Measurements from ENCODE around the gene ZC3H10. TPM values are rescaled to one million over a fixed set of nuclear protein-coding genes. Genes with fewer than 3 reads are reported as not detected.

ZC3H10 gene
- total RNA-seq, 1 donor from 2014 or later, result 1.8 TPM

- no peak for DNase-seq (ENCODE audit: low read depth)
- H3K4me3 ChIP-seq (ENCODE audit: low read depth, low read length), result no peak overlapping the region
- TF ChIP-seq, protein P1, sequence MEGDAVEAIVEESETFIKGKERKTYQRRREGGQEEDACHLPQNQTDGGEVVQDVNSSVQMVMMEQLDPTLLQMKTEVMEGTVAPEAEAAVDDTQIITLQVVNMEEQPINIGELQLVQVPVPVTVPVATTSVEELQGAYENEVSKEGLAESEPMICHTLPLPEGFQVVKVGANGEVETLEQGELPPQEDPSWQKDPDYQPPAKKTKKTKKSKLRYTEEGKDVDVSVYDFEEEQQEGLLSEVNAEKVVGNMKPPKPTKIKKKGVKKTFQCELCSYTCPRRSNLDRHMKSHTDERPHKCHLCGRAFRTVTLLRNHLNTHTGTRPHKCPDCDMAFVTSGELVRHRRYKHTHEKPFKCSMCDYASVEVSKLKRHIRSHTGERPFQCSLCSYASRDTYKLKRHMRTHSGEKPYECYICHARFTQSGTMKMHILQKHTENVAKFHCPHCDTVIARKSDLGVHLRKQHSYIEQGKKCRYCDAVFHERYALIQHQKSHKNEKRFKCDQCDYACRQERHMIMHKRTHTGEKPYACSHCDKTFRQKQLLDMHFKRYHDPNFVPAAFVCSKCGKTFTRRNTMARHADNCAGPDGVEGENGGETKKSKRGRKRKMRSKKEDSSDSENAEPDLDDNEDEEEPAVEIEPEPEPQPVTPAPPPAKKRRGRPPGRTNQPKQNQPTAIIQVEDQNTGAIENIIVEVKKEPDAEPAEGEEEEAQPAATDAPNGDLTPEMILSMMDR (conservative IDR thresholded peaks at IDR 0.05; ENCODE audit: low read depth, low read length), result no peak
These were observed 16.8 kb downstream of the ZC3H10 start for GRCh38 chr12:56134897-56135296.

GRCh38 chr12:56137853-56138571, 19.9 kb downstream of the ZC3H10 start:
- no peak for DNase-seq (ENCODE audit: low read depth)
- TF ChIP-seq, protein P1 (conservative IDR thresholded peaks at IDR 0.05; ENCODE audit: low read depth, low read length), result no peak
- H3K4me3 ChIP-seq (ENCODE audit: low read depth, low read length), result no peak overlapping the region

- no peak for DNase-seq (ENCODE audit: low read depth)
- TF ChIP-seq, protein P1 (conservative IDR thresholded peaks at IDR 0.05; ENCODE audit: low read depth, low read length), result no peak
- no peak overlapping the region for H3K4me3 ChIP-seq (ENCODE audit: low read depth, low read length)
These were observed 24.1 kb downstream of the ZC3H10 start for GRCh38 chr12:56141946-56142784.

DNA sequence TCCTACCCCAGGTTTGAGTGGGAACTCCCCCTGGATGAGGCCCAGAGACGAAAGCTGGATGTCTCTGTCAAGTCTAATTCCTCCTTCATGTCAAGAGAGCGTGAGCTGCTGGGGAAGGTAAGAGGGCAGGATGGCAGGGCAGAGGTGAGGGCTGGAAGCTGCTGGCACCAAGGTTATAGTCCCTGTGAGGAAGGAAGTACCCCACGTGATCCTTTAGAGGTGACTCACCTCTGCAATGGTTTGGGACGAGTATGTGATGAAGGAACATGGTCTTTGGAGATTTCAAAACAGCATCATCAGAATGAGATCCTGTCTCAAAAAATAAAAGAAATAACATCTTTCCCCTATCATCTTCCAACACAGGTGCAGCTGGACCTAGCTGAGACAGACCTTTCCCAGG, 25.2 kb downstream of the ZC3H10 start:
- H3K4me3 ChIP-seq (ENCODE audit: low read depth, low read length), result no peak overlapping the region
- TF ChIP-seq, protein P1 (conservative IDR thresholded peaks at IDR 0.05; ENCODE audit: low read depth, low read length), result no peak
- no peak for DNase-seq (ENCODE audit: low read depth)

DNA sequence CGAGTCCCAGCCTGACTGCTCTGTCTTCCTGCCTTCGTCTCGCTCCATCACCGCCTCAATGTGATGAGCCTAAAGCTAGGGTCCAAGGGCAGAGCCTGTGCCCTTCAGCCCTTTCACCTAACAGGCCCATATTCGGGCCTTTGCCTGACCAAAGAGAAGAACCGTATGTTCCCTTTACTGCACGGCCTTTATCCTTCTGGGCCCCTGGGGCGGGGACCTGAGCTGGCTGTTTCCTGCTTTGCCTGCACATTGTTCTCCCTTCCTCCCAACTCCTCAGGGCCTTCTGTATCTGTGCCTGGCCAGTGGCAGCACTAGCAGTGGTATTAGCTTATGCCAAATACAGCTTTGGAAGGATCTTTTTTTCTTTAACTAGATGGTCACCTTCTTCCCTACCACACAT, 25.8 kb downstream of the ZC3H10 start:
- DNase-seq (ENCODE audit: low read depth), result no peak
- TF ChIP-seq, protein P1 (conservative IDR thresholded peaks at IDR 0.05; ENCODE audit: low read depth, low read length), result no peak
- no peak overlapping the region for H3K4me3 ChIP-seq (ENCODE audit: low read depth, low read length)

DNA sequence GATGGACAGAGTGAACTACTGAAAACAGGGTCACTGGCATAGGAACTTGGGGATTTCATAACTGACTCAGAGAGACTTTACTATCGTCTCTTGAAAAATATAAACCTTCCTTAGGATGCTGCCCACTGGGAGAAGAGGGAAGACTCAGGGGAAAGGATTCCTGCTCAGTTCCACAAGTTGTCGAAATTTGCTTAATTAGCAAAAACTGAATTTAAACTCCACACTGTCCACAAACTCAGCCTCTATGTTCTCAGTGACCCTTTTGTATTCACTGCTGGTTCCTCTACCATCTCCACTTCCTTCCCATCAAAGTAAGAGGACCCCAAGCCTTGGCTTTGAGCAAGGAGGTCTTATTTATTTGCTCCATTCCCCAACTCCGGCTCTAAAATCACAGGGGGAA, 27.2 kb downstream of the ZC3H10 start:
- TF ChIP-seq, protein P1 (conservative IDR thresholded peaks at IDR 0.05; ENCODE audit: low read depth, low read length), result no peak

More for the DNA sequence above, 27.2 kb downstream of the ZC3H10 start:
- no peak for DNase-seq (ENCODE audit: low read depth)
- H3K4me3 ChIP-seq (ENCODE audit: low read depth, low read length), result no peak overlapping the region

Data from epithelial cell of proximal tubule (primary cell).